ENCODE data around the gene TLE6.

DNA sequence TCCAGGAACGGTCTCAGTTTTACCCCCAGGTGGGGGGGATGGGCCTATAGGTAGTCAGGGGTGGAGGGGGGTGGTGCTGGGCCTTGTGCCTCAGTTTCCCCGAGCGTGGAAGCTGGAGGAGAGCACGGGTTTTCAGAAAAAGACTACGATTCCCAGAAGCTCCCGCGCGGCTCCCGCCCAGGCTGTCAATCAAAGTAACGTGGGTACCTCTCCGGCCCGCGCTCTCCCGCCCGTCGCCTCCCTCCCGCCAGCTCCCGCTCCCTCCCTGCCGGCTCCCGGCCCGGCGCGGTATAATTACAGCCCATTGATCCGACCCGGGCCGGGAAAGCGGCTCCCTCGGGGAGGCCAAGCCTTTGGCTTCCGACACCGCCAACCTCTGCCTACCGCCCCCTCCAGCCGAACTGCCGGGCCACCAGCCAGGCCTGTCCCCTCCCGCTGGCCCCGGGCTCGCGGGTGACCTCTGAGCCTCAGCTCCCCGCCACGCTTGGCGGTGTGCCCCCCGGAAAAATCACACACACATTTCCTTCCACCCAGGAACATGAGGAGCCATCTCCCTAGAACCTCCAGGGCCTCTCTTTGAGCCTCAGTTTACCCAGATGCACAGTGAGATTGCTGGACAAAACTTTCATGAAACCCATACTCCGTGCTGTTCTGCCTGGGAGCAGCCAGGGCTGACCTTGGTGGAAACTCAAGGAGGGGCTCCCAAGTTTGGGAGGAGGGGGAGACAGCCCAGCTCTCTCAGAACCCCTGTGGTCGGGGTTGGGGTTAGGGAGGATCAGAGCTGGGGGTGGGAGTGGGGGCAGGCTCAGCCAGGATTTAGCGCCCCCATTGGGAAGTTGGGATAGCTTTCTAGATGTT lies 59.0 kb downstream of the TLE6 start:
- TF ChIP-seq CHD1 (IDR thresholded peaks at IDR 0.05; ENCODE audit: low read depth, low read length) (no peak), SMC3 (IDR thresholded peaks at IDR 0.05; ENCODE audit: low read depth, low read length) (no peak), POLR2A (IDR thresholded peaks at IDR 0.05; ENCODE audit: low read depth, low read length) (no peak), MXI1 (IDR thresholded peaks at IDR 0.05; ENCODE audit: borderline replicate concordance, low read depth, low read length) (no peak), FOS (IDR thresholded peaks at IDR 0.05; ENCODE audit: low read depth, low read length) (no peak), RFX5 (IDR thresholded peaks at IDR 0.05; ENCODE audit: low read depth, low read length) (no peak), MAFK (IDR thresholded peaks at IDR 0.05; ENCODE audit: low read depth, low read length) (no peak), CEBPB (IDR thresholded peaks at IDR 0.05; ENCODE audit: low read depth, low read length) (no peak), RAD21 (IDR thresholded peaks at IDR 0.05; ENCODE audit: low read length) (no peak), BHLHE40 (IDR thresholded peaks at IDR 0.05; ENCODE audit: low read depth, low read length) (0 out of 2 replicates have a peak, but pooled peaks have one; percentile 8), RCOR1 (IDR thresholded peaks at IDR 0.05; ENCODE audit: insufficient replicate concordance, low read length) (no peak)
- TF ChIP-seq, protein P1, sequence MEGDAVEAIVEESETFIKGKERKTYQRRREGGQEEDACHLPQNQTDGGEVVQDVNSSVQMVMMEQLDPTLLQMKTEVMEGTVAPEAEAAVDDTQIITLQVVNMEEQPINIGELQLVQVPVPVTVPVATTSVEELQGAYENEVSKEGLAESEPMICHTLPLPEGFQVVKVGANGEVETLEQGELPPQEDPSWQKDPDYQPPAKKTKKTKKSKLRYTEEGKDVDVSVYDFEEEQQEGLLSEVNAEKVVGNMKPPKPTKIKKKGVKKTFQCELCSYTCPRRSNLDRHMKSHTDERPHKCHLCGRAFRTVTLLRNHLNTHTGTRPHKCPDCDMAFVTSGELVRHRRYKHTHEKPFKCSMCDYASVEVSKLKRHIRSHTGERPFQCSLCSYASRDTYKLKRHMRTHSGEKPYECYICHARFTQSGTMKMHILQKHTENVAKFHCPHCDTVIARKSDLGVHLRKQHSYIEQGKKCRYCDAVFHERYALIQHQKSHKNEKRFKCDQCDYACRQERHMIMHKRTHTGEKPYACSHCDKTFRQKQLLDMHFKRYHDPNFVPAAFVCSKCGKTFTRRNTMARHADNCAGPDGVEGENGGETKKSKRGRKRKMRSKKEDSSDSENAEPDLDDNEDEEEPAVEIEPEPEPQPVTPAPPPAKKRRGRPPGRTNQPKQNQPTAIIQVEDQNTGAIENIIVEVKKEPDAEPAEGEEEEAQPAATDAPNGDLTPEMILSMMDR (conservative IDR thresholded peaks at IDR 0.05; ENCODE audit: low read depth, low read length): 0 out of 2 replicates have a peak, but pooled peaks have one; percentile 4
- TF ChIP-seq, protein P2, sequence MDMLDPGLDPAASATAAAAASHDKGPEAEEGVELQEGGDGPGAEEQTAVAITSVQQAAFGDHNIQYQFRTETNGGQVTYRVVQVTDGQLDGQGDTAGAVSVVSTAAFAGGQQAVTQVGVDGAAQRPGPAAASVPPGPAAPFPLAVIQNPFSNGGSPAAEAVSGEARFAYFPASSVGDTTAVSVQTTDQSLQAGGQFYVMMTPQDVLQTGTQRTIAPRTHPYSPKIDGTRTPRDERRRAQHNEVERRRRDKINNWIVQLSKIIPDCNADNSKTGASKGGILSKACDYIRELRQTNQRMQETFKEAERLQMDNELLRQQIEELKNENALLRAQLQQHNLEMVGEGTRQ (IDR thresholded peaks at IDR 0.05; ENCODE audit: low read depth, low read length): peak; percentile 17; the same call in 1 of the 2 replicates
- TF ChIP-seq, protein P3, sequence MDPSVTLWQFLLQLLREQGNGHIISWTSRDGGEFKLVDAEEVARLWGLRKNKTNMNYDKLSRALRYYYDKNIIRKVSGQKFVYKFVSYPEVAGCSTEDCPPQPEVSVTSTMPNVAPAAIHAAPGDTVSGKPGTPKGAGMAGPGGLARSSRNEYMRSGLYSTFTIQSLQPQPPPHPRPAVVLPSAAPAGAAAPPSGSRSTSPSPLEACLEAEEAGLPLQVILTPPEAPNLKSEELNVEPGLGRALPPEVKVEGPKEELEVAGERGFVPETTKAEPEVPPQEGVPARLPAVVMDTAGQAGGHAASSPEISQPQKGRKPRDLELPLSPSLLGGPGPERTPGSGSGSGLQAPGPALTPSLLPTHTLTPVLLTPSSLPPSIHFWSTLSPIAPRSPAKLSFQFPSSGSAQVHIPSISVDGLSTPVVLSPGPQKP (IDR thresholded peaks at IDR 0.05; ENCODE audit: borderline replicate concordance, low read depth, low read length): no peak
